ENCODE results near the gene SLC30A5.

GRCh38 chr5:69149676-69150010 lies 55.8 kb downstream of the SLC30A5 start:
- TF ChIP-seq CTCF (conservative IDR thresholded peaks at IDR 0.05; ENCODE audit: low read depth, low read length) = no peak
- TF ChIP-seq EZH2phosphoT487 (IDR thresholded peaks at IDR 0.05; ENCODE audit: borderline replicate concordance, low read length) = no peak
